VCaP (cell line): ENCODE measurements around the gene TAPT1.
"Not testable (repeated sequence)": the region's sequence is repeated elsewhere in the genome, so short reads cannot be mapped to it uniquely, and the experiment has no call there.

Source experiments
- H3K27ac ChIP-seq: fragments of 450-650 bp; 2 replicates; pipeline ENCODE4 v1.5.1; 2017
- TF ChIP-seq, protein P1 (sequence below): fragments of 450-650 bp; conservative IDR thresholded peaks from 2 replicates; pipeline ENCODE4 v1.5.1; 2017; ENCODE audit warnings: mild to moderate bottlenecking, moderate library complexity

TAPT1 gene

DNA sequence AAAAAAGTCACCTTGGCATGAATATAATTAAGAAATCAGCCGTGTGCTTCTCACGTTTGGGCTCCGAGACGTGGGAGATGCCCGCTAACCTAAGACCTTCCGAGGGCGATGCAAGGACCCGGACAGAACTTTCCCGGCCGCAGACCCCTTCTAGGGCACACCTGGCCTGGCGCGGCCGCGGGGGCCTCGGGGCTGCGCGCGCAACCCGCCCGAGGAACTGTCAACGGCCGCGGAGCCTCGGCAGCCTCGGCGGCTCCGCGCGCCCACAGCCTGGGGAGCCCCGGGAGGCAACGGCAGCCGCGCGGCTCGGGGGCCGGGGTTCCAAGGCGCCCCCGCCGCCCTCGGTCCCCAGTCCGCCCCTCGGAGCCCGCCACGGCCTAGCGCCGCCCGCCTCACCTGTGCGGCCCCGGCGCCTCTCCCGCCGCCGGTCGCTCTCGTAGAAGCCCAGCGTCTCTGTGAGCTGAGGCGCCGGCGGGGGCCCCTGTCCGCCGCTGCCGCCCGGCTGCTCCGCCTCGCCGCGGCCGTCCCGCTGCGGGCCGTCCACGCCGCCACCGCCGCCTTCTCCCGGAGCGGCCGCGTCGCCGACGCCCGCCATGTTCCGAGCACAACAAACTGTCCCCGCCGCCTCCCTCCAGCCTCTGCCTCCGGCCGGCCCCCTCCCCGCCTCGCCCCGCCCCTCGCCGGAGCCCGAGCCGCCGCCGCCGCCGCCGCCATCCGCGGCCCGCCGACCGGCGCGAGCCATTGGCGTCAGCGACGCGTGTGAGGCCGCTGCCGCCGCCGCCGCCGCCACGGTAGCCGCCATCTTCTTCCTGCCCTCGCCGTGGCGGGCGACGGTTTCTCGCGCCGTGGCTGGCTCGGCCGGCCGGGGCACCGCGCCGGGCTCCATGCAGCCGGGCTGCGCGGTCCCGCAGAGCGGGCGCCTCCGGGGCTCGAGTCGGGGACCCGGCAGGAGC is at the start of gene TAPT1:
TAPT1 (minus strand) TSS at position 609 of the 953 bp plus-strand sequence; CDS start at position 595, 14 bp downstream.
- TF ChIP-seq, protein P1, sequence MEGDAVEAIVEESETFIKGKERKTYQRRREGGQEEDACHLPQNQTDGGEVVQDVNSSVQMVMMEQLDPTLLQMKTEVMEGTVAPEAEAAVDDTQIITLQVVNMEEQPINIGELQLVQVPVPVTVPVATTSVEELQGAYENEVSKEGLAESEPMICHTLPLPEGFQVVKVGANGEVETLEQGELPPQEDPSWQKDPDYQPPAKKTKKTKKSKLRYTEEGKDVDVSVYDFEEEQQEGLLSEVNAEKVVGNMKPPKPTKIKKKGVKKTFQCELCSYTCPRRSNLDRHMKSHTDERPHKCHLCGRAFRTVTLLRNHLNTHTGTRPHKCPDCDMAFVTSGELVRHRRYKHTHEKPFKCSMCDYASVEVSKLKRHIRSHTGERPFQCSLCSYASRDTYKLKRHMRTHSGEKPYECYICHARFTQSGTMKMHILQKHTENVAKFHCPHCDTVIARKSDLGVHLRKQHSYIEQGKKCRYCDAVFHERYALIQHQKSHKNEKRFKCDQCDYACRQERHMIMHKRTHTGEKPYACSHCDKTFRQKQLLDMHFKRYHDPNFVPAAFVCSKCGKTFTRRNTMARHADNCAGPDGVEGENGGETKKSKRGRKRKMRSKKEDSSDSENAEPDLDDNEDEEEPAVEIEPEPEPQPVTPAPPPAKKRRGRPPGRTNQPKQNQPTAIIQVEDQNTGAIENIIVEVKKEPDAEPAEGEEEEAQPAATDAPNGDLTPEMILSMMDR = no peak
- H3K27ac ChIP-seq = peak within 1 kb of the TSS; percentile 96

DNA sequence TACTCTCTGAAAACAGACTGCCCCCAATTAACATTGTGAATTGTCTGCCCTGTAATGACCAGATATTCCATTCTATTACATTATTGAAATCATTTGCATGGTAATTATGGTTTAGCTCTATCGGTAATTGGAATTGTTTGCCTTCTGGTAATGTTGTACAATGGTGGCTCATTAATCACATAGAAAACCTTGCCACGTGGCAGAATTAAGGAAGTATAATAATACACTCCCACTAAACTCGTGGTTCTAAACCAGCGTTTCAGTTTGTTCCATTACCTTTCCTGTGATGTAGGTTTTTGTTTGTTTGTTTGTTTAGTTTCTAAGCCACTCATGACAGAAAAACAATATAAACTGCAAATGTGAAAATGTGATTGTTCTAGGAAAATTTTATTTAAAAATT is 45.1 kb upstream of the TAPT1 start:
- H3K27ac ChIP-seq = no peak overlapping the region
- TF ChIP-seq, protein P1 = no peak

- H3K27ac ChIP-seq = no peak overlapping the region
- TF ChIP-seq, protein P1 = peak; percentile 12; the same call in 1 of the 2 replicates
Measured at GRCh38 chr4:16270454-16271328, 44.4 kb upstream of the TAPT1 start.

DNA sequence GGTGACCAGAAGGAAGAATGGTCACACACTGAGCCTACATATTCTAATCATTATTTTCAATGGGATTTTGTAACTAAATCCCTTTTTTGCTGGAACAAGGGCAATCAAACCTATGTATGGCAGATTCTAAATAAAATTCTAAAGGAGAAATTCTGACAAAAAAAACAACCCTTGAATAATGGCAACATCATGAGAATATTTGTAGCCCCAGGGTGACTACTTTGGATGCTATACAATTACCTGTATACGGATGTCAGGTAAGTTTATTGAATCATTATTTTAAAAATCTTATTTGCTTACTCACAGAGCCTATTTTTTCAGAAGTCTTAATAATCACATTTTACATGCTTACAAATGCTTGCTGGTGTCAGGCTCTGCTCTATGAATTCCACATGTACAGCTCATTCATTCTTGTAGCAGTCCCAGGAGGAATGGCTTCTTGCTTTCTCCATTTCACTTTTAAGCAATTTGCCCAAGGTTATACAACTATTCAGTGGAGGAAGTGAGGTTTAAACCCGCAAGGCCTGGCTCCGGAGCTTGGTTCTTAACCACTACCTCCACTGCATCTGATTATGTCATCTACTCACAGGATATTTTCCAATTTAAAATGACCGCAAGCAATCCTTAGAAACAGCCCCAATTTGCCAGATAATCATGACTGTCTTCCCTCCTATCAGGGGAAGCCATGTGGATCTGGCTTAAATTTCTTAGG is 43.6 kb upstream of the TAPT1 start:
- H3K27ac ChIP-seq = not testable (repeated sequence)

DNA sequence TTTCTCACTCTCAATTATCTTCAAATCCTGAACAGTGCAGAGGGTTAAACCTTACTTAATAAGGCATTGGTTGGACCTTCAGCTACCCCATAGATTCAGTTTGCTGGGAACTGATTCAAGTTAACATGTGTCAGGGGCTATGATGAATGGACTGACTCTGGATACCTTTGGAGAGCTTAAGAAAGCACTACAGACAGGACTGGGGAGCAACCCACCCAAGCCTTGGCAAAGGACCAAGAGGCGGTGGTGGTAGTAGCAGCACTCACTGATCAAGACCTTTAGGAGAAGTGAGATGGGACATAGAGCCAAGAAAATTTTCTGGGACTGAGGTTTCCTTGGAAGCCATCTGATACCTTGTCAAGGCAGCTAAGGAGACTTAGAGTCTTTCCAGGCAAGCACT is 43.0 kb upstream of the TAPT1 start:
- no peak overlapping the region for H3K27ac ChIP-seq

DNA sequence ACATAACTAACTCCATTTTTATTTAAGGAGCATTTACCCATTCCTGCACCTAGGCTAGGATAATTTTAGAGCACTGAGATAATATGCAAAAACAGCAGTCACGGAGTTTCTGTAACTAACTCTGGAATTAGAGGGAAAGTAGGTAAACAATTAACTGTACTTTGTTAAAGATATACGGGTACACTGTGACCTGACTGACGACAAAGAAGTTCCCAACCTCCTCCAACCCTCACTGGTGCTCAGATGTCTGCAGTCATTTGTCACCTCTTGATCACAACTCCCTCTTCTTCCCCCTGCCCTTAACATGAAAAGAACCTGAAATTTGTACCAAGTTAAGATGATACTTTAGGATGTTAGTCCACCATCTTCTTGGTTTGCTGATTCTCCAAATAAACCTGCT is 42.0 kb upstream of the TAPT1 start:
- H3K27ac ChIP-seq = no peak overlapping the region
- TF ChIP-seq, protein P1 = no peak

More for the DNA sequence above, 43.0 kb upstream of the TAPT1 start:
- TF ChIP-seq, protein P1 = no peak

DNA sequence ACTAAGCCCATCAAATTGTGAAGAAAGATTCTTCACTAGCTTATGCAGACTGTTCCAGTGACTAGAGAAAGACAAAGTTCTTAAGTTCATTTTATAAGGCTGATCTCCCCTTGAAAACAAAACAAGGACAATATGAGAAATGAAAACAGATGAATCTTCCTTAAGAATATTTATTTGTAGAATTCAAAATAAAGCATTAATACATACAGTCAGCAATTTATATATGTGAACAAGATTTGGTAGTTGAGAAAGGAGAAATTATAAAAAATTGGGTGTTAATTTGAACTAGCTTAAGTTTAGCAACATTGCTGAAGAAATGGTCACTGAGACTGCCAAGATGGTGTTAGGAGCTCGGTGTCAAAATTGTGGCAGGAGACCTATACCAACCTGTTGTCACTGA is 41.4 kb upstream of the TAPT1 start:
- TF ChIP-seq, protein P1 = no peak
- no peak overlapping the region for H3K27ac ChIP-seq
